Thyroid gland (tissue), 4 donors: ENCODE data around the gene GRB10. TPM values are rescaled to one million over a fixed set of nuclear protein-coding genes. Genes with fewer than 3 reads are reported as not detected.

Experiments
- DNase-seq, 2 donors: peaks; one replicate each; pipeline ENCODE4 v3.0.0-alpha.2; 2019
- H3K27ac ChIP-seq, 3 donors: fragments of 200-600 bp; sonication (generic); 1 replicate in 2 of 3; 2 replicates in 1 of 3; pipeline ENCODE4 v1.5.1; 2016 to 2019; ENCODE audit warnings: mild to moderate bottlenecking in 1 of 3, moderate library complexity in 1 of 3
- H3K27me3 ChIP-seq: fragments of 200-600 bp; sonication (generic); one replicate; pipeline ENCODE4 v1.5.1; 2019
- H3K36me3 ChIP-seq, 2 donors: fragments of 200-600 bp; sonication (generic); one replicate each; pipeline ENCODE4 v1.5.1; 2016 to 2019
- H3K4me1 ChIP-seq, 2 donors: fragments of 200-600 bp; sonication (generic); one replicate each; pipeline ENCODE4 v1.5.1; 2017 to 2019
- H3K4me3 ChIP-seq, 3 donors: fragments of 200-600 bp; sonication (generic); replicated peaks in 1 of 3; 1 replicate in 2 of 3; 2 replicates in 1 of 3; pipeline ENCODE4 v1.5.1; 2016; ENCODE audit warnings: mild to moderate bottlenecking in 1 of 3
- H3K9me3 ChIP-seq: fragments of 200-600 bp; sonication (generic); one replicate; pipeline ENCODE4 v1.5.1; 2017
- POLR2A ChIP-seq, 2 donors: fragments of 450-650 bp; IDR thresholded peaks; one replicate each; pipeline ENCODE4 v1.6.1; 2017; ENCODE audit warnings: antibody characterized with exemption in 2 of 2, mild to moderate bottlenecking in 2 of 2, moderate library complexity in 1 of 2
- WGBS, 2 donors: methylation state at CpG; one replicate each; pipeline ENCODE4 v1.1.5; 2017; 5-methylcytosine and 5-hydroxymethylcytosine counted together
- intact Hi-C: fragments of 100-400 bp; cut with DNase I; formaldehyde crosslinking; loops from one replicate; pipeline ENCODE4 v1.15.1; 2023
- total RNA-seq, 4 donors: library from RNA; depleted of rRNA; stranded (reverse); fragments of >200 nt; gene quantifications; one replicate each; pipeline ENCODE4 v1.2.3, GENCODE V29; 2016
- TF ChIP-seq, protein P1 (sequence below), 6 experiments: fragments of 200-600 bp in 3 of 6; fragments of 450-650 bp in 3 of 6; sonication (generic) in 3 of 6; IDR thresholded peaks; one replicate each; pipeline ENCODE4 v1.5.1; 2016 to 2019; ENCODE audit warnings: antibody characterized with exemption in 6 of 6, mild to moderate bottlenecking in 2 of 6, inconsistent platforms in 1 of 6, moderate library complexity in 1 of 6

The GRB10 gene
- total RNA-seq, 4 donors from 2014 or later, result 21.3 to 99.2 (median 39.6) TPM

DNA sequence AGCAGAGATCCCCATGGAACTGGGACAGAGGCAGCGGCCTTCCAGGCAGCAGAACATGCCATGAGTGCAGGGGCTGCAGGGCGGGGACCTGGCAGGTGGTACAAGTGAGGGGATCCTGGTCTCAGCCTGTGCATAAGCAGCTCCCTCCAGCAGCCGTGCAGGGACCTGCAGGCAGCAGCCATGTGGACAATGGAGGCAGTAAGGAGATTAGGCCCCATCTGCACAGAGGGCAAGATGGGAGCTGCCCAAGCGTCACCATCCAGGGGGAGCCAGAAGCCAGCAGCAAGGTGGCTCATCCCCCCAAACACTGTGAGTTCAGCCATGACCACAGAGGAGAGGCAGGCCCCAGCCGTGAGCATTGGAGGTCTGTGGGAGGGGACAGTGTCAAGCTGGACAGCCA is 220.6 kb downstream of the GRB10 start:
- WGBS, 2 donors, result 61 to 66% methylated on average over 5 of the region's 5 CpGs
- Histone ChIP-seq H3K36me3 (no peaks in the 10 kb centered on the region), H3K4me3 (no peak overlapping the region), H3K27ac (no peak overlapping the region), H3K27me3 (no peaks in the 10 kb centered on the region), H3K4me1 (no peaks in the 10 kb centered on the region), H3K9me3 (no peaks in the 10 kb centered on the region)
- TF ChIP-seq, protein P1, sequence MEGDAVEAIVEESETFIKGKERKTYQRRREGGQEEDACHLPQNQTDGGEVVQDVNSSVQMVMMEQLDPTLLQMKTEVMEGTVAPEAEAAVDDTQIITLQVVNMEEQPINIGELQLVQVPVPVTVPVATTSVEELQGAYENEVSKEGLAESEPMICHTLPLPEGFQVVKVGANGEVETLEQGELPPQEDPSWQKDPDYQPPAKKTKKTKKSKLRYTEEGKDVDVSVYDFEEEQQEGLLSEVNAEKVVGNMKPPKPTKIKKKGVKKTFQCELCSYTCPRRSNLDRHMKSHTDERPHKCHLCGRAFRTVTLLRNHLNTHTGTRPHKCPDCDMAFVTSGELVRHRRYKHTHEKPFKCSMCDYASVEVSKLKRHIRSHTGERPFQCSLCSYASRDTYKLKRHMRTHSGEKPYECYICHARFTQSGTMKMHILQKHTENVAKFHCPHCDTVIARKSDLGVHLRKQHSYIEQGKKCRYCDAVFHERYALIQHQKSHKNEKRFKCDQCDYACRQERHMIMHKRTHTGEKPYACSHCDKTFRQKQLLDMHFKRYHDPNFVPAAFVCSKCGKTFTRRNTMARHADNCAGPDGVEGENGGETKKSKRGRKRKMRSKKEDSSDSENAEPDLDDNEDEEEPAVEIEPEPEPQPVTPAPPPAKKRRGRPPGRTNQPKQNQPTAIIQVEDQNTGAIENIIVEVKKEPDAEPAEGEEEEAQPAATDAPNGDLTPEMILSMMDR (IDR thresholded peaks at IDR 0.05), result no peak
- no peak for TF ChIP-seq POLR2A (IDR thresholded peaks at IDR 0.05)
- intact Hi-C loops, result no loop called here
- no peak for DNase-seq

DNA sequence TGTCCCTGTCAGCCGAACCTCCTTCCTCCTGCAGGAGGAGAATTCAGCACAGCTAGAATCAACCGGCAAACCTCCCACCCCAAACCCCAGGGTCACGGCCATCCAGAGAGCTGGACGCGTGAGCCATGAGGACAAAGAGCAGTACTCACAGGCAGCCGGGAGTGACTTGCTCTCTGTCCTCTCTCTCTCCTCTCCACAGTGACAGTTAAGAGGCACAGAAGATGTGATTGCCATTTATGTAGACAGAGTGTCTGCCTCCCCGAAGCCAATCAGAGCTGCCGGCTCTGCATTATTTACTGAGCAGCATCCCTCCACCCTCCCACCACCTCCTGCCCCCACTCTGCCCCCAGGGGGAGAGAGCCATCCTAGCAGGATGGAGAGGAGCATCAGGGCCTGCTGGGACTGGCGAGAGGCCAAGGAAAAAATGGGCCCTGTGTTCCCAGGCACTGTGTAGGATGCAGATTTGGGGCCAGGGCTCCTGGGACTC is 221.8 kb downstream of the GRB10 start:
- H3K36me3 ChIP-seq, result no peaks in the 10 kb centered on the region
- no peak overlapping the region for H3K4me3 ChIP-seq
- H3K27me3 ChIP-seq, result no peaks in the 10 kb centered on the region
- DNase-seq, result no peak
- no peaks in the 10 kb centered on the region for H3K4me1 ChIP-seq
- H3K27ac ChIP-seq, result no peak overlapping the region
- no peak for TF ChIP-seq POLR2A (IDR thresholded peaks at IDR 0.05)
- TF ChIP-seq, protein P1 (IDR thresholded peaks at IDR 0.05), result no peak
- WGBS, 2 donors, result 10 to 19% methylated on average over 3 to 6 of the region's 9 CpGs
- H3K9me3 ChIP-seq, result no peaks in the 10 kb centered on the region
- intact Hi-C loops, result no loop called here

DNA sequence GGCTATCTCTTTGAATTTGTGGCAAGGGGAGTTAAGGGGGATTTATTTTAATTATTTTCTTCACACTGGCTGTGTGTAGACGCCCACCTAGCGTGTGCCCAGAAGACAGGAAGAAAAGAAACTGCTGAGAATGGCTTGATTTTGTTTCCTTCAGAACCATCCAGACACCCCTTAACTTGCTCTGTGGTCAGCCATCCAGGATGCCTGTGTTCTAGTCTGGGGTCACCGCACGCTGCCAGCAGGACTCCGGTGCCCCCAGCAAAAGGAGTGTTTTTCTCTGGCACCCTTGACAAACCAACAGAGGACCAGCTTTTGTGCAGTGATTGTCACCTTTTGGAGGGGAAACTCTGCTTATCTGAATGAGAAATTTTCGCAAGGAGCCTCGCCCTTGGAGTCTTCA is 222.8 kb downstream of the GRB10 start:
- TF ChIP-seq, protein P1 (IDR thresholded peaks at IDR 0.05), result no peak
- TF ChIP-seq POLR2A (IDR thresholded peaks at IDR 0.05), result no peak
- no peaks in the 10 kb centered on the region for H3K9me3 ChIP-seq
- no peaks in the 10 kb centered on the region for H3K27me3 ChIP-seq
- WGBS, 2 donors, result 75 to 86% methylated on average over 7 of the region's 7 CpGs
- no peak overlapping the region for H3K27ac ChIP-seq
- no peak overlapping the region for H3K4me3 ChIP-seq
- intact Hi-C loops, result no loop called here
- H3K36me3 ChIP-seq, result no peaks in the 10 kb centered on the region
- no peaks in the 10 kb centered on the region for H3K4me1 ChIP-seq
- DNase-seq, result no peak

DNA sequence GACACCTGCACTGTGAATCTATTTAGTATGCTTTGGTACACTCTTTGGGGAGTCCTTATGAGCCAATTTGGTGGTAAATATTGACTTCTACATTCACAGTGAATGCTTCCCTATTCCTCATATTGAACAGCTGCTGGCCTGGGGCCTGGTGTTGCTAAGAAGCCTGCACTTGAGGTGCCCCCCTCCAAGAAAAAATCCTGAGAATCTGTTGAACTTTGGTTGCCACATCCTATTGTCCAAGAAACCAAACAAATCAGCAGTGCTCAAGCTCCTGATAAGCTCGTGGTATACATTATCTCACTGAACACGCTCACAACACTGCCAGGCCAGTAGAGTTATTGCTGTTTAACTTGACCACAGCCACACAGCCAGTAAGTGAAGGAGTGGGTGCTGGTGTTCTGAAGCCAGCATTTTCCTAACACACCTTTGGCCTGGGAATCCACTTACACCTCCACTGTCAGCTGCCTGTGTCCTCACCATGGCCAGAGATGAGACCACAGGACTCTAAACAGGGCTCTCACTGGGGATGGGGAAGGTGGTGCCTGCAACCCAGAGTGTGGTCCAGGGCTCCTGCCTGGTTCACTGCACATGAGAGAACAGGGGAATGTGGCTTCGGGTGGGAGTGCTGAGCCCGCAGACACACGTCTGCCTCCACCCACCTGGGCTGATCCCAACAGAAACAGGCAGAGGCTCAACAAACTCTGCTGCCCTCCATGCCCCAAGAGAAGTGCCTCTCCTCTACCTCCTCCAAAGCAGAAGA is 224.2 kb downstream of the GRB10 start:
- no peak for DNase-seq
- H3K9me3 ChIP-seq, result no peaks in the 10 kb centered on the region
- no peak overlapping the region for H3K4me3 ChIP-seq
- no peaks in the 10 kb centered on the region for H3K36me3 ChIP-seq
- WGBS, 2 donors, result 45 to 46% methylated on average over 5 of the region's 5 CpGs
- no peaks in the 10 kb centered on the region for H3K27me3 ChIP-seq
- no peak for TF ChIP-seq POLR2A (IDR thresholded peaks at IDR 0.05)
- TF ChIP-seq, protein P1 (IDR thresholded peaks at IDR 0.05), result no peak
- H3K4me1 ChIP-seq, result no peaks in the 10 kb centered on the region
- intact Hi-C loops, result no loop called here
- no peak overlapping the region for H3K27ac ChIP-seq

DNA sequence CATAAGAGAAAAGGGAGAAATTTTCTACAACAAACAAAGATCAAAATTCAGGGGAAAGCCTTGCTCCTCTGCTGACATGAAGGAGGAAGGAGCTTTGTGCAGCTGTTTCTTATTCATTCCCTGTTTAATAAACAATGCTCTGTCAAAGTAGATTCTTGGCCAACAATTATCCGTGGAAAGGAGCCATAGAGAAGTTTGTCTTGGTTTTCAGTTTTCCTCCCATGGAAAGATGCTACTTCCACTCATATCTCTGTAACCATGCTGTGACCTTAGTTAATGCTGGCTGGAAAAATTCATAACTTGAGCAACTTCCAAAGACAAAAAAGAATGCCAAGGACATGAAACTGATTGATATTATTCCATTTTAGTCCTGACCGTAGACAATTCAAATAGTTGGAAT is 225.6 kb downstream of the GRB10 start:
- H3K4me1 ChIP-seq, result no peaks in the 10 kb centered on the region
- DNase-seq, result no peak
- 65 to 71% methylated on average over 2 of the region's 2 CpGs for WGBS, 2 donors
- no peak overlapping the region for H3K27ac ChIP-seq
- H3K9me3 ChIP-seq, result no peaks in the 10 kb centered on the region
- TF ChIP-seq, protein P1 (IDR thresholded peaks at IDR 0.05), result no peak
- TF ChIP-seq POLR2A (IDR thresholded peaks at IDR 0.05), result no peak
- no peaks in the 10 kb centered on the region for H3K36me3 ChIP-seq
- H3K27me3 ChIP-seq, result no peaks in the 10 kb centered on the region
- intact Hi-C loops, result no loop called here
- H3K4me3 ChIP-seq, result no peak overlapping the region
